Stomach (tissue), 9 donors: ENCODE measurements around the gene ITGAL. TPM values are rescaled to one million over a fixed set of nuclear protein-coding genes. Genes with fewer than 3 reads are reported as not detected.
"Not testable (repeated sequence)": the region's sequence is repeated elsewhere in the genome, so short reads cannot be mapped to it uniquely, and the experiment has no call there.

ENCODE experiments used
- DNase-seq, 2 donors: peaks; one replicate each; pipeline versions ENCODE4 v3.0.0 to v3.0.0-alpha.2; 2013 to 2019
- H3K27ac ChIP-seq, 5 donors: fragments of 200-600 bp in 4 of 5; sonication (generic) in 4 of 5; one replicate each; pipeline ENCODE4 v1.5.1; 2013 to 2019; ENCODE audit warnings: mild to moderate bottlenecking in 1 of 5, moderate library complexity in 1 of 5
- H3K27me3 ChIP-seq, 3 donors: fragments of 200-600 bp; sonication (generic); one replicate each; pipeline ENCODE4 v1.5.1; 2017 to 2019; ENCODE audit warnings: mixed run types in 1 of 3
- H3K36me3 ChIP-seq, 4 donors: fragments of 200-600 bp; sonication (generic); 1 replicate in 3 of 4; 2 replicates in 1 of 4; pipeline ENCODE4 v1.5.1; 2016 to 2019
- H3K4me1 ChIP-seq, 4 donors: fragments of 200-600 bp; sonication (generic); one replicate each; pipeline ENCODE4 v1.5.1; 2016 to 2019
- H3K4me3 ChIP-seq, 4 donors: fragments of 200-600 bp; sonication (generic) in 3 of 4; one replicate each; pipeline ENCODE4 v1.5.1; 2016 to 2019; ENCODE audit warnings: mild to moderate bottlenecking in 1 of 4
- H3K9me3 ChIP-seq, 4 donors: fragments of 200-600 bp; sonication (generic); one replicate each; pipeline ENCODE4 v1.5.1; 2016 to 2019
- CTCF ChIP-seq, 7 experiments: fragments of 450-650 bp in 4 of 7; fragments of 200-600 bp in 3 of 7; sonication (generic) in 3 of 7; IDR thresholded peaks; one replicate each; pipeline ENCODE4 v1.5.1; 2016 to 2019; ENCODE audit warnings: antibody characterized with exemption in 7 of 7, control low read depth in 2 of 7, mild to moderate bottlenecking in 1 of 7
- EP300 ChIP-seq: sonication (generic); formaldehyde crosslinking; IDR thresholded peaks from one replicate; pipeline ENCODE4 v1.6.1; 2017; ENCODE audit warnings: antibody characterized with exemption
- POLR2A ChIP-seq, 4 donors: fragments of 450-650 bp; IDR thresholded peaks; one replicate each; pipeline ENCODE4 v1.6.1; 2016; ENCODE audit warnings: antibody characterized with exemption in 4 of 4, control low read depth in 2 of 4, mild to moderate bottlenecking in 1 of 4, moderate library complexity in 1 of 4
- POLR2AphosphoS5 ChIP-seq, 3 donors: sonication (generic); formaldehyde crosslinking; IDR thresholded peaks; one replicate each; pipeline ENCODE4 v1.6.1; 2016; ENCODE audit warnings: antibody characterized with exemption in 3 of 3
- WGBS, 5 donors: extraction: QIAGEN DNeasy Blood & Tissue Kit in 3 of 5; methylation state at CpG; one replicate each; pipeline versions ENCODE4 v1.1.5 to v1.1.7; 2013 to 2018; 5-methylcytosine and 5-hydroxymethylcytosine counted together
- intact Hi-C: fragments of 100-400 bp; cut with DNase I; formaldehyde crosslinking; loops from one replicate; pipeline ENCODE4 v1.15.1; 2023; ENCODE audit warnings: low total_unique reads
- polyA plus RNA-seq, 3 donors: library from polyadenylated mRNA; stranded (reverse); fragments of 200-250 nt; gene quantifications; one replicate each; pipeline ENCODE4 v1.2.3, GENCODE V29; 2013
- total RNA-seq, 5 donors: library from RNA; depleted of rRNA; stranded (reverse); fragments of >200 nt; gene quantifications; one replicate each; pipeline versions ENCODE4 v1.1.0 to v1.2.3, GENCODE V29; 2014 to 2016
- donor health status: healthy with polysubstance abuse.
- donor health status: Bipolar disorder and iron deficiency.
- donor health status: healthy.

Gene ITGAL
- total and polyA plus RNA-seq, 8 donors, result 1.2 to 256 (median 6.8) TPM

- no peak overlapping the region for H3K27ac ChIP-seq
- no peaks in the 10 kb centered on the region for H3K9me3 ChIP-seq
- H3K4me3 ChIP-seq, result no peak overlapping the region
- WGBS, 5 donors, result 84 to 91% (median 89%) methylated on average over 6 to 7 of the region's 7 CpGs
- peaks cover 0 to 52% (median 19%) of the 10 kb centered on the region in 4 donors for H3K36me3 ChIP-seq
- no peak for TF ChIP-seq POLR2A (IDR thresholded peaks at IDR 0.05)
- no peak for TF ChIP-seq POLR2AphosphoS5 (IDR thresholded peaks at IDR 0.05)
- TF ChIP-seq CTCF (IDR thresholded peaks at IDR 0.05), result no peak
- TF ChIP-seq EP300, result no peak
- H3K4me1 ChIP-seq, result peaks cover 6 to 32% (median 18%) of the 10 kb centered on the region in 4 donors
- DNase-seq, result no peak
- intact Hi-C loops, result loop anchor here (10.0 kb wide), 1 partner anchor 87 kb away; the partner anchor contains the start of gene DCTPP1
- H3K27me3 ChIP-seq, result no peaks in the 10 kb centered on the region
These were observed 48.9 kb downstream of the ITGAL start for GRCh38 chr16:30521476-30521872.

- no peak overlapping the region for H3K4me3 ChIP-seq
- peaks cover 0 to 47% (median 17%) of the 10 kb centered on the region in 4 donors for H3K36me3 ChIP-seq
- no peak overlapping the region for H3K27ac ChIP-seq
- no peak for TF ChIP-seq EP300
- TF ChIP-seq POLR2AphosphoS5 (IDR thresholded peaks at IDR 0.05), result no peak
- TF ChIP-seq POLR2A (IDR thresholded peaks at IDR 0.05), result no peak
- TF ChIP-seq CTCF (IDR thresholded peaks at IDR 0.05), result no peak
- intact Hi-C loops, result loop anchor here (10.0 kb wide), 1 partner anchor 87 kb away; the partner anchor contains the start of gene DCTPP1
- WGBS, 5 donors, result 33 to 54% (median 44%) methylated on average over 11 of the region's 11 CpGs
- peaks cover 6 to 32% (median 18%) of the 10 kb centered on the region in 4 donors for H3K4me1 ChIP-seq
- H3K27me3 ChIP-seq, result no peaks in the 10 kb centered on the region
- peak in 1 of 2 donors; percentile 67 for DNase-seq
- H3K9me3 ChIP-seq, result no peaks in the 10 kb centered on the region
These were observed 49.5 kb downstream of the ITGAL start for GRCh38 chr16:30521873-30522641.

GRCh38 chr16:30522702-30523463 is 50.3 kb downstream of the ITGAL start:
- H3K4me1 ChIP-seq, result peaks cover 11 to 36% (median 24%) of the 10 kb centered on the region in 4 donors
- DNase-seq, H3K9me3 ChIP-seq, H3K27ac ChIP-seq, H3K4me3 ChIP-seq, H3K27me3 ChIP-seq: not testable (repeated sequence)
- peaks cover 0 to 38% (median 14%) of the 10 kb centered on the region in 4 donors for H3K36me3 ChIP-seq
- intact Hi-C loops, result loop anchor here (10.0 kb wide), 1 partner anchor 88 kb away; the partner anchor contains the start of gene DCTPP1
- WGBS, 5 donors, result 83 to 91% (median 89%) methylated on average over 12 of the region's 12 CpGs

- Histone ChIP-seq H3K4me1 (peaks cover 15 to 47% (median 35%) of the 10 kb centered on the region in 4 donors), H3K27me3 (no peaks in the 10 kb centered on the region), H3K9me3 (no peaks in the 10 kb centered on the region), H3K4me3 (no peak overlapping the region), H3K36me3 (peaks cover 0 to 27% (median 11%) of the 10 kb centered on the region in 4 donors), H3K27ac (peak overlapping the region in 1 of 5 donors; percentile 42)
- no peak for DNase-seq
- TF ChIP-seq CTCF (IDR thresholded peaks at IDR 0.05) (no peak), POLR2AphosphoS5 (IDR thresholded peaks at IDR 0.05) (peak in 1 of 3 donors; percentile 3)
- intact Hi-C loops, result loop anchor here (10.0 kb wide), 1 partner anchor 89 kb away; the partner anchor contains the start of gene DCTPP1
- WGBS, 5 donors, result 66 to 75% (median 69%) methylated on average over 25 to 26 of the region's 26 CpGs
These were observed 51.4 kb downstream of the ITGAL start for GRCh38 chr16:30523768-30524574.
